SU-DHL-6 (cell line): Measurements from ENCODE around the gene BEST1.

Source experiments
- H2AFZ ChIP-seq: fragments of 200-600 bp; sonication (generic); 2 replicates; pipeline ENCODE4 v1.6.1; 2014; ENCODE audit warnings: low read depth, mild to moderate bottlenecking, moderate library complexity, mixed read lengths, antibody characterized with exemption, low read length; ENCODE audit not compliant: severe bottlenecking
- H3F3A ChIP-seq: fragments of 200-600 bp; shearing (Covaris generic); 2 replicates; pipeline ENCODE4 v1.6.0; 2016; ENCODE audit warnings: antibody characterized with exemption, mild to moderate bottlenecking; ENCODE audit not compliant: insufficient read depth
- H3K27ac ChIP-seq: fragments of 200-600 bp; sonication (generic); 2 replicates; pipeline ENCODE4 v1.5.1; 2016; ENCODE audit warnings: low read depth, mild to moderate bottlenecking, low read length, moderate library complexity, mixed read lengths
- H3K27me3 ChIP-seq: fragments of 200-600 bp; sonication (generic), shearing (Covaris generic); 2 replicates; pipeline ENCODE4 v1.6.0; 2014; ENCODE audit warnings: mild to moderate bottlenecking, low read length
- H3K36me3 ChIP-seq: fragments of 200-600 bp; sonication (generic); 2 replicates; pipeline ENCODE4 v1.6.1; 2014; ENCODE audit warnings: mild to moderate bottlenecking, low read length, mixed read lengths
- H3K4me2 ChIP-seq: fragments of 300-600, 200-600 bp; shearing (Covaris generic), sonication (generic); 2 replicates; pipeline ENCODE4 v1.6.0; 2014; ENCODE audit warnings: low read length, low read depth, mild to moderate bottlenecking; ENCODE audit not compliant: poor library complexity, severe bottlenecking
- H3K4me3 ChIP-seq: fragments of 200-600 bp; sonication (generic); 2 replicates; pipeline ENCODE4 v1.5.1; 2014; ENCODE audit warnings: antibody characterized with exemption, low read length, mild to moderate bottlenecking, mixed read lengths; ENCODE audit not compliant: insufficient read depth, poor library complexity, severe bottlenecking
- H3K79me2 ChIP-seq: fragments of 200-600 bp; sonication (generic); 2 replicates; pipeline ENCODE4 v1.6.1; 2014; ENCODE audit warnings: mild to moderate bottlenecking, low read length, moderate library complexity; ENCODE audit not compliant: insufficient read depth
- H3K9ac ChIP-seq: fragments of 200-600 bp; sonication (generic); 2 replicates; pipeline ENCODE4 v1.7.0; 2014; ENCODE audit warnings: mild to moderate bottlenecking, low read length
- H3K9me2 ChIP-seq: fragments of 200-600 bp; sonication (generic); replicated peaks from 2 replicates; pipeline ENCODE4 v1.6.1; 2014; ENCODE audit warnings: low read length; ENCODE audit not compliant: insufficient read depth
- H3K9me3 ChIP-seq: fragments of 200-600 bp; sonication (generic); 2 replicates; pipeline ENCODE4 v1.6.1; 2014; ENCODE audit warnings: low read length, mixed read lengths; ENCODE audit not compliant: insufficient read depth
- H4K20me1 ChIP-seq: fragments of 200-600 bp; sonication (generic); 2 replicates; pipeline ENCODE4 v1.6.1; 2014; ENCODE audit warnings: low read depth, mild to moderate bottlenecking, antibody characterized with exemption, low read length, moderate library complexity, mixed read lengths
- CTCF ChIP-seq: fragments of 200-600 bp; sonication (generic); IDR thresholded peaks from one replicate; pipeline ENCODE4 v1.5.1; 2017; ENCODE audit warnings: antibody characterized with exemption, mild to moderate bottlenecking, low read length, moderate library complexity; ENCODE audit not compliant: insufficient read depth, poor library complexity, severe bottlenecking
- EZH2phosphoT487 ChIP-seq: fragments of 200-600 bp; sonication (generic), shearing (Covaris generic); conservative IDR thresholded peaks from 2 replicates; pipeline ENCODE4 v1.6.1; 2018; ENCODE audit warnings: mild to moderate bottlenecking, antibody characterized with exemption, low read length, moderate library complexity, mixed read lengths

Gene BEST1

GRCh38 chr11:61930933-61931332, 19.2 kb upstream of the BEST1 start:
- Histone ChIP-seq H3K79me2 (no peaks in the 10 kb centered on the region), H3K4me2 (no peak overlapping the region), H3K4me3 (no peak overlapping the region), H3K36me3 (no peaks in the 10 kb centered on the region), H4K20me1 (no peaks in the 10 kb centered on the region), H3K27ac (no peak overlapping the region), H3K27me3 (no peaks in the 10 kb centered on the region), H3K9me2 (no peaks in the 10 kb centered on the region), H3K9ac (no peak overlapping the region), H2AFZ (no peak overlapping the region), H3K9me3 (no peaks in the 10 kb centered on the region), H3F3A (no peaks in the 10 kb centered on the region)
- TF ChIP-seq CTCF (no peak), EZH2phosphoT487 (no peak)

- Histone ChIP-seq H2AFZ (no peak overlapping the region), H3K27ac (no peak overlapping the region), H3K9me3 (no peaks in the 10 kb centered on the region), H3K36me3 (no peaks in the 10 kb centered on the region), H3K4me2 (no peak overlapping the region), H3K9me2 (no peaks in the 10 kb centered on the region), H4K20me1 (no peaks in the 10 kb centered on the region), H3K79me2 (no peaks in the 10 kb centered on the region), H3K9ac (no peak overlapping the region), H3K4me3 (no peak overlapping the region), H3K27me3 (no peaks in the 10 kb centered on the region), H3F3A (no peaks in the 10 kb centered on the region)
- TF ChIP-seq EZH2phosphoT487, result no peak
Measured at GRCh38 chr11:61935861-61936260, 14.3 kb upstream of the BEST1 start.

GRCh38 chr11:61940466-61940865, 9.7 kb upstream of the BEST1 start:
- Histone ChIP-seq H3K4me3 (no peak overlapping the region), H3K27ac (no peak overlapping the region), H3F3A (no peaks in the 10 kb centered on the region), H3K79me2 (no peaks in the 10 kb centered on the region), H3K27me3 (no peaks in the 10 kb centered on the region), H3K36me3 (no peaks in the 10 kb centered on the region), H4K20me1 (no peaks in the 10 kb centered on the region), H2AFZ (no peak overlapping the region), H3K9me3 (no peaks in the 10 kb centered on the region), H3K4me2 (no peak overlapping the region), H3K9me2 (no peaks in the 10 kb centered on the region), H3K9ac (no peak overlapping the region)
- TF ChIP-seq CTCF (no peak), EZH2phosphoT487 (no peak)

GRCh38 chr11:61945191-61945590, 5.0 kb upstream of the BEST1 start:
- Histone ChIP-seq H3K4me2 (no peak overlapping the region), H3K9ac (no peak overlapping the region)
- no peak for TF ChIP-seq EZH2phosphoT487
- TF ChIP-seq CTCF, result no peak

More at GRCh38 chr11:61945191-61945590, 5.0 kb upstream of the BEST1 start:
- Histone ChIP-seq H4K20me1 (no peaks in the 10 kb centered on the region), H3F3A (no peaks in the 10 kb centered on the region), H3K9me3 (no peaks in the 10 kb centered on the region), H3K4me3 (no peak overlapping the region), H3K36me3 (no peaks in the 10 kb centered on the region), H3K27ac (no peak overlapping the region), H2AFZ (no peak overlapping the region), H3K9me2 (no peaks in the 10 kb centered on the region), H3K79me2 (no peaks in the 10 kb centered on the region), H3K27me3 (no peaks in the 10 kb centered on the region)
